KG1 (cell line): ENCODE measurements around the gene ELMO1.

Experiments
- DNase-seq: peaks from one replicate; lab custom pipeline; 2025; lab: John Stamatoyannopoulos, UW

The ELMO1 gene

DNA sequence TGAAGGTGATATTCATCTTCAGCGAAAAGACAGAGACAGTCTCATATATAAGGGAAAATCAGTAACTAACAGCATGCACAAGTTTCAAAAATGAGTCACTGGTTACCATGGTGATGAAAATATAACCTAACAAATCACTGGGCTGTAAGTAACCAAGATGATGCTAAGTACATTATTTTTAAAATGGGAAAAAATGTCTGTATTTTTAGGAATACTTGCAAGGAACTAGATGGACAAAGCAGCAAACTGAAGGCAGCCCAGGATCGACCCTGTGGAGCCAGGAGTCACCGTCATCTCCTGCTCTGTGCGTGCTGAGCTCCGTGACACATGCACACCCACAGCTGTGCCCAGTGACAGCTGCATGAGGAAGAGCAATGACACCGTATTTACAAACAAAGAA is 137.3 kb downstream of the ELMO1 start:
- no peak for DNase-seq

GRCh38 chr7:37310327-37311080 is 138.2 kb downstream of the ELMO1 start:
- DNase-seq, result no peak

DNA sequence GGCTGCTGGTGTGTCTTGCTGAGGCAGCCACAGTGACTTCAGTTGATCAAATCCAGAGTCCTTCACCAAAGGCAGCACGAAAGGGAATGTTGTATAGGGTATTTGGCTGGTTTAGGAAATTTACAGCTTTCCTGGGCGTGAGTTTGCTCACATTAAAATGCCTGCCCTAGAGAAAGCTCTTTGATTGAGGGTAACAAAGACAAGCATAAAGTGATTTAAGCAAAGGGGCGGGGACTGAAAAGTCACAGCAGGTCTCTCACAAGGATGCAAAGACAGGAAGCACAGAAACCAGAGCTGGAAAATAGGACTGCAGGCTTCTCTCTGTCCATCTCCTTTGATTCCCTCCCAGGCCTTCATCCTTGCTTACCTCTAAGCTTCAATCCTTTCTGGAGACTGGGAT is 139.2 kb downstream of the ELMO1 start:
- no peak for DNase-seq

DNA sequence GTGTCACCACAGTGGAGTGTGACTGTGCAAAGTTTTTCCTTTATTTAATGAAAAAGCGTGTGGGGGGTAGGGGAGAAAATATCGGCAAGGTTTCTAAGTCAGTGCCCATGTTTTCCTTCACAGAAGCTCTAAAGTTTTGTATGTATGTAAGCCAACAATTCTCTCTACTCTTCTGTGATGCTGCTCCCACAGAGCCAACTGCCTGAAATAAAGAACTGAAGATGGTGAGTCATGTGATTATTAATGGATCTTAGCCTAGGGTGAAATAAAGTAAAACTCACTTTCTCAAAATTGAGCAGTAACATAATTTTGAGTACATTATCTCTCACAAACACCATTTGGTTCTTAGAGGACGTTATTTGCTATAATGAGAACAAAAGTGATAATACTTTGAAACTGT is 143.7 kb downstream of the ELMO1 start:
- no peak for DNase-seq

- DNase-seq, result no peak
Observed at GRCh38 chr7:37297546-37297945, 151.1 kb downstream of the ELMO1 start.

DNA sequence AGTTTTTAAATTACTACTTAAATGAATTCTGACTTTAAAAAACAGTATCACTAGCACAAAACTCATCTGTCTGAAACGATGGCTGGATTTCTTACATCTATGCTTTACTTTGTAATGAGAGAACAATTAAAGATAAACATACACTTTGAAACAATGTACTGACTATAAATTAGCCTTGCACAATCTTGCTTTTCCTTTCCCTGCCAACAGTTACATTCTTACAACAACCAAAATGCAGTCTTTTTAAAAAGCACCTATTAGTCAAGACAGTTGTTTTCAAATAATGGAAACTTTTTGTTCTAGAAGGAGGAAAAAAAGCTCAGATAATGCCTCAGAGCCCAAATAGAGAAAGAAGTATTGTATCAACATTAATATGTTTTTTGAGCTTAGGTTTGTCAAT is 153.3 kb downstream of the ELMO1 start:
- DNase-seq, result no peak

- no peak for DNase-seq
Observed at GRCh38 chr7:37290731-37291130, 157.9 kb downstream of the ELMO1 start.

- DNase-seq, result no peak
Observed at GRCh38 chr7:37289781-37290180, 158.9 kb downstream of the ELMO1 start.

DNA sequence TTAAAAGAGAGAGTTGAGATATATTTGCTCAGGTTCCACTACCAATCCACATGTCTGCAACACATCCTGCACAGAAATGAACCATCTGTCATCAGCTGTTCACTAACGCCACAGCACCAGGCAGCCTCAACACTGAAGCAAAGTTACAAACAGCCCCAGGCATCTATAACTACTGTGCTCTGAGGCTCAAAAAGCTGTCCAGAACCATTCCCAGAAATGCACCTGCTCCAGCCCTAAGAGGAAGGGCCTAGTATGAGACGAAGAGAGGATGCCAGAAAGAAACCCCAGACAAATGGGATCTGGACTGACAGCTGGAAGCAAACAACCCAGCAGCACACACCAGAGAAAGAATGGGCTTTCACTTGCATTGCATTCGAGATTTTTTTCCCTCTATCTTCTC is 159.3 kb downstream of the ELMO1 start:
- DNase-seq, result no peak

GRCh38 chr7:37287131-37287855 is 161.4 kb downstream of the ELMO1 start:
- no peak for DNase-seq

DNA sequence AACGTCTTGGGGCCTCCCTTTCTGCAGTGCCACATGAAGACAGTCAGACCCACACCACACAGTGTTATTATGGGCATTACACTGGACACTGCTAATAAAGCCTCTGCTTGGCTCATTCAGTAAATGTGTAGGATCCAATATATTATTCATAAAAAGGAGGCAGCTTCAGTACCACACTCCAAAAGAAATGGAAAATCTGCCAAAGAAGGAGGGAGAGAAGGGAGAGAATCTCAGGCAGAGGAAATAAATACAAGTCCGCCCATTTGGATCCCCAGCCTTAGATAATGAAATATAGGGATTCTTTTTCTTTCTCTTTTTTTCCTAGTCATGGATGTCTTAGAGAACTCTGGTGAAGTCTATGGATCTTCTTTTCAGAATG is 162.2 kb downstream of the ELMO1 start:
- no peak for DNase-seq

DNA sequence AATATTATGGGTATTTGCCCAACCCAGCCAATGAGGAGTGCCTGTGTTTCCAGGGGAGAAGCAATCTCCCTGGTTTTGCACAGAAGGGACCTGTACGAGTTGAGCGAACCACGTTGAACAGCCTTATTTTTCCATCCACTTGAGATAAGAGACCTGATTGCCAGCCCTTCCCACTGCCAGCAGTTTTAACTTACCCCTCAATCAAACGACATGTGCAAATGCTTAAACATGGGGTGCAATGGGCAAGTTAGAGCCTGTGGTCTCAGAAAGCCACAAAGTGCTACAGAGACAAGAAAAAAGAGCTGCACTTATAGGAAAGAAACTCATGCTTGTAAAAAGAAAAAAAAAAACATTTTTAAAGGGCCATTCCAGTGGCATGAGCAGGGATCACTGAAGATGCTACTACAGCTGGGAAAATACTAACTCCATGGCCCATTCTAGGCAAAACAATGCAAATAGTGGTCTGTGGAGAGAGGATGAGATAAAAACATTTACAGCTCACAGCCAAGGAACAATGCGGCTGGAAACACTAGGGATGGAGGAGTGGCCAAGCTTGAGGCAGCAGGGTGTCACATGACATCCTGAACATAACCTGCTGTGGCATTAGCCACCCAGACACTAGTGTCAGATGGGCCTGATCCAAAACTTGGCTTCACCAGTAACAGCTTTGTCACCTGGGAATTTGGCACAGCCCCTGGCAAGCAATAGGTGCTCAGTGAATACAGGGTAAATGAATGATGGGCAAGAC is 162.8 kb downstream of the ELMO1 start:
- no peak for DNase-seq

- DNase-seq, result no peak
Observed at GRCh38 chr7:37284805-37285231, 163.8 kb downstream of the ELMO1 start.

DNA sequence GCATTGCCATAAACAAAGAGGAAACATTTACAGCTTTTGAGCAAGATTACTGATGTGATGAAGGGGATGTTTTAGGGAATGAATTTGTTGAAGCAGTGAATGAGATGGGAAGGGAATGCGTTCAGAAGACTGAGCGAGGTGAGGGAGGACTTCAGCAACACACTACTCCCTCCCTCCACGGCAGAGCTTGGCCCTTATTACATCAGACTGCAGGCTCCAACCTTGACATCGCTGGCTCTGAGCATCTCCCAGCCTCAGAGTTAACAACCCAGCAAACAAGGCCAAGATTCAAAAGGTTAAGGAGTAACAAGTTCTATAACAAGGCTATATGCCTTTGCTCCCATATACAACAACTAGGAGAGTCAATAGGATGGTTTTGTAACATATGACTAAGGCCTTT is 164.4 kb downstream of the ELMO1 start:
- no peak for DNase-seq

- DNase-seq, result no peak
Observed at GRCh38 chr7:37283716-37284115, 164.9 kb downstream of the ELMO1 start.

- DNase-seq, result no peak
Observed at GRCh38 chr7:37282927-37283326, 165.7 kb downstream of the ELMO1 start.

- DNase-seq, result no peak
Observed at GRCh38 chr7:37282093-37282444, 166.6 kb downstream of the ELMO1 start.

GRCh38 chr7:37281368-37282092 is 167.1 kb downstream of the ELMO1 start:
- DNase-seq, result no peak

DNA sequence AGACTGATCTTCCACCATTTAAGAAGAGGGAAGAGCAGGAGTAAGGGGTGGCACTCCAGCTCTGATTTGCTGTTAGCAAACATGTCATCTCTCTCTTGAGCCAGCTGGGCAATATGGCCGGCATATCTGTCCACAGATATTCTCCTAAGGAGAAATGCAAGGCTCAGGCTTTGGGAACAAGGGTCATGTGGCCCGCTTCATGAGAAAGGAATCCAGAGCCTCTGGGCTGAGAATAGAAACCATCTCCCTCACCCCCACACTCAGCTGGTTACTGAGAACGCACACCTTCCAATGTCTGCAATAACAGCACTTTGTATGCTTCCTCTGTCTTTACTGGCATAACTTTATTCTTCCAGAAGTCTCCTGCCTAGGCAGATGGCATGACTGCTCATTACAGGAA is 171.2 kb downstream of the ELMO1 start:
- no peak for DNase-seq

- DNase-seq, result no peak
Observed at GRCh38 chr7:37275078-37275710, 173.5 kb downstream of the ELMO1 start.

GRCh38 chr7:37273891-37274290 is 174.8 kb downstream of the ELMO1 start:
- DNase-seq, result no peak
